ENCODE measurements around the gene FGD2. TPM values are rescaled to one million over a fixed set of nuclear protein-coding genes. Genes with fewer than 3 reads are reported as not detected.

The FGD2 gene
- total RNA-seq, 1 donor from 2014 or later = not detected

DNA sequence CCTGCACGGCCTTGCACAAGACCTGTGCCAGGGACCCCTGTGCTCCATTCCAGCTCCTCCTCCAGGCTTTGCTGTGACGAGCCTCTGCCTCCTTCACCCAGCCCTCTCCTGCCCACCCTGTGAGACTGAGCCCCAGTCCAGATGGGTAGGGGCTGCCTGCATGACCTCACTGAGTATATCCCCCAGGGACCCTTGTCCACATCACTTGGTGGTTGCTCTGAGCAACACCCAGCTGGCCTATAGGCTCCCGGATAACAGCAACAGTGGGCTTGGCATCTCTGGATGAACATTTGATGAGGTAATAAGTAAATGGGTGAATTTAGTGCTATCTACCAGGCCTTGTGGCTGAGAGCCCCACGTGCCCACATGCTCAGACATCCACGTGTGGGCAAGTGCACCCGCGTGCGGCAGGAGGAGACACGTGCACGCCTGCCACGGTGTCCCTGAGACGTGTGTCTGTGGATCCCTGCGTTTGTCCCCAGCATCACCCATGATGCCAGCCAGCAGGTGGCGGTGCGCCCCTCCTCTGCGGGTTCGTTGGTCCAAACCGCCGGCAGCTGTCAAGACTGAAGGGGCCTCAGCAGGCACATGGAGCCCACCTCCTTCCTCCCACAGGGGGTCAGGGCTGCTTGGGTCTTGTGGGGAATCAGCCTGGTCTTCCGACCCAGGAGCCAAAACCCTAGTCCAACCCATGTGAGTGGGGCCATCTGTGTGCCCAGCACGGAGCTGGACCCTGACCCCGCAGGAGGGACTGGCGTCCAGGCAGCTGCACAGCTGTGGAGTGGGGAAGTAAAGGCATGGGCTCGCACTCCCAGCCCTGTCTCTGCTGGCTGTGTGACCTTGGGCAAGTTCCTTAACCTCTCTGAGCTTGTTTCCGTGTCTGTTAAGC lies 45.9 kb downstream of the FGD2 start:
- Mint-ChIP-seq H3K27ac (ENCODE audit: unreplicated experiment) (peak overlapping the region; percentile 86), H3K4me3 (ENCODE audit: unreplicated experiment) (peak overlapping the region; percentile 20), H3K36me3 (ENCODE audit: unreplicated experiment) (no peaks in the 10 kb centered on the region), H3K4me1 (ENCODE audit: low read depth, unreplicated experiment) (peaks cover 10% of the 10 kb centered on the region), H3K27me3 (ENCODE audit: unreplicated experiment) (peaks cover 8% of the 10 kb centered on the region), H3K9me3 (ENCODE audit: unreplicated experiment) (peaks cover 4% of the 10 kb centered on the region)
- DNase-seq = peak; percentile 96
- TF ChIP-seq, protein P1, sequence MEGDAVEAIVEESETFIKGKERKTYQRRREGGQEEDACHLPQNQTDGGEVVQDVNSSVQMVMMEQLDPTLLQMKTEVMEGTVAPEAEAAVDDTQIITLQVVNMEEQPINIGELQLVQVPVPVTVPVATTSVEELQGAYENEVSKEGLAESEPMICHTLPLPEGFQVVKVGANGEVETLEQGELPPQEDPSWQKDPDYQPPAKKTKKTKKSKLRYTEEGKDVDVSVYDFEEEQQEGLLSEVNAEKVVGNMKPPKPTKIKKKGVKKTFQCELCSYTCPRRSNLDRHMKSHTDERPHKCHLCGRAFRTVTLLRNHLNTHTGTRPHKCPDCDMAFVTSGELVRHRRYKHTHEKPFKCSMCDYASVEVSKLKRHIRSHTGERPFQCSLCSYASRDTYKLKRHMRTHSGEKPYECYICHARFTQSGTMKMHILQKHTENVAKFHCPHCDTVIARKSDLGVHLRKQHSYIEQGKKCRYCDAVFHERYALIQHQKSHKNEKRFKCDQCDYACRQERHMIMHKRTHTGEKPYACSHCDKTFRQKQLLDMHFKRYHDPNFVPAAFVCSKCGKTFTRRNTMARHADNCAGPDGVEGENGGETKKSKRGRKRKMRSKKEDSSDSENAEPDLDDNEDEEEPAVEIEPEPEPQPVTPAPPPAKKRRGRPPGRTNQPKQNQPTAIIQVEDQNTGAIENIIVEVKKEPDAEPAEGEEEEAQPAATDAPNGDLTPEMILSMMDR (IDR thresholded peaks at IDR 0.05; ENCODE audit: partially characterized antibody, unreplicated experiment) = peak; percentile 85

DNA sequence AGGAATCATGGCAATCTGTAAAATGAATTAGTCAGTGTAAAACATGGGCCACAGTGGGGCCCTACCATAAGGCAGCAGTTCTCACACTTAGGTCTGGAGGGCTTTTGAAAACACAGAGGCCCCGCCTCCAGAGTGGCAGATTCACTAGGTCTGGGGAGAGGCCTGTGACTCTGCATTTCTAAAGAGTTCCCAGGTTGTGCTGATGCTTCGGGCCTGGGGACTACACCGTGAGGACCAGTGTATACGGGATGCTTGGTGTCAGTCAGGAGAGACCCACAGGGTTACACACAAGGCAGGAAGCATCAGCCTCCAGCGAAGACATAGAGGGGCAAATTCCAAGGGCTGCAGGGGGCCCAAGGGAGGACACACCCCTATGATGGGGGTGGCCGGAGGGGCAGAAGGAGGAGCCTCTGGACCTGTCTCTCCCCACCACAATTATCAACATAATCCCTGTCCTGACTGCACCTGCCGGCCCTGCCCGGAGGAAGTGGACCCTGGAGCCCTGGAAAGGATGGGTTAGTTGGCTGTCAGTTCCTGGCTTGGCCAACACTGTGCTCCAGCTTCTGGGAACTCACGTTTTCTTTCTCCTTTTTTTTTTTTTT lies 46.7 kb downstream of the FGD2 start:
- H3K27ac Mint-ChIP-seq (ENCODE audit: unreplicated experiment) = peak overlapping the region; percentile 43
- H3K9me3 Mint-ChIP-seq (ENCODE audit: unreplicated experiment) = peaks cover 4% of the 10 kb centered on the region
- H3K36me3 Mint-ChIP-seq (ENCODE audit: unreplicated experiment) = no peaks in the 10 kb centered on the region
- no peak for DNase-seq
- TF ChIP-seq, protein P1 (IDR thresholded peaks at IDR 0.05; ENCODE audit: partially characterized antibody, unreplicated experiment) = no peak
- no peak overlapping the region for H3K4me3 Mint-ChIP-seq (ENCODE audit: unreplicated experiment)
- peaks cover 10% of the 10 kb centered on the region for H3K4me1 Mint-ChIP-seq (ENCODE audit: low read depth, unreplicated experiment)
- peaks cover 10% of the 10 kb centered on the region for H3K27me3 Mint-ChIP-seq (ENCODE audit: unreplicated experiment)

DNA sequence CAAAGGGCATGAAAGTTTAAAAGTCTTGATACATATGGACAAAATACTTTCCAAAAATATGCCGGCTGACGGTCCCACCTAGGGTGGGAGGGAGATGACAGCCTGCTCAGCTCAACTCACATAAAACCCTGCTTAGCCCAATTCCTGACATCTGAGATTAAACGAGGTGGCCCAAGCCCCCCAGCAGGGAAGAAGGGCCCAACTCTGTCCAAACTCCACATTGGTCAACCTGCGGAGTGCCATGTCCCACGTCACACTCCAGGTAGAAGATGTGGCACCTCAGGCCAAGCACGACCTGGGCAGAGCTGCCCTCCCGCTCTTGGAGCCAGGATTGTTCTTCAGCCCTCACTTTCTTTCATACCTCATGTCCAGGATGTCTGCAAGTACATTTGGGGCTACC lies 48.2 kb downstream of the FGD2 start:
- DNase-seq = no peak
- TF ChIP-seq, protein P1 (IDR thresholded peaks at IDR 0.05; ENCODE audit: partially characterized antibody, unreplicated experiment) = no peak
- H3K36me3 Mint-ChIP-seq (ENCODE audit: unreplicated experiment) = no peaks in the 10 kb centered on the region
- no peak overlapping the region for H3K4me3 Mint-ChIP-seq (ENCODE audit: unreplicated experiment)
- H3K4me1 Mint-ChIP-seq (ENCODE audit: low read depth, unreplicated experiment) = peaks cover 10% of the 10 kb centered on the region
- H3K27ac Mint-ChIP-seq (ENCODE audit: unreplicated experiment) = no peak overlapping the region
- H3K9me3 Mint-ChIP-seq (ENCODE audit: unreplicated experiment) = peaks cover 6% of the 10 kb centered on the region
- peaks cover 12% of the 10 kb centered on the region for H3K27me3 Mint-ChIP-seq (ENCODE audit: unreplicated experiment)

GRCh38 chr6:37054171-37054570 lies 48.7 kb downstream of the FGD2 start:
- H3K27ac Mint-ChIP-seq (ENCODE audit: unreplicated experiment) = no peak overlapping the region
- H3K9me3 Mint-ChIP-seq (ENCODE audit: unreplicated experiment) = peaks cover 4% of the 10 kb centered on the region
- H3K36me3 Mint-ChIP-seq (ENCODE audit: unreplicated experiment) = no peaks in the 10 kb centered on the region
- H3K4me1 Mint-ChIP-seq (ENCODE audit: low read depth, unreplicated experiment) = peaks cover 10% of the 10 kb centered on the region
- peaks cover 12% of the 10 kb centered on the region for H3K27me3 Mint-ChIP-seq (ENCODE audit: unreplicated experiment)
- no peak for DNase-seq
- TF ChIP-seq, protein P1 (IDR thresholded peaks at IDR 0.05; ENCODE audit: partially characterized antibody, unreplicated experiment) = no peak
- no peak overlapping the region for H3K4me3 Mint-ChIP-seq (ENCODE audit: unreplicated experiment)

DNA sequence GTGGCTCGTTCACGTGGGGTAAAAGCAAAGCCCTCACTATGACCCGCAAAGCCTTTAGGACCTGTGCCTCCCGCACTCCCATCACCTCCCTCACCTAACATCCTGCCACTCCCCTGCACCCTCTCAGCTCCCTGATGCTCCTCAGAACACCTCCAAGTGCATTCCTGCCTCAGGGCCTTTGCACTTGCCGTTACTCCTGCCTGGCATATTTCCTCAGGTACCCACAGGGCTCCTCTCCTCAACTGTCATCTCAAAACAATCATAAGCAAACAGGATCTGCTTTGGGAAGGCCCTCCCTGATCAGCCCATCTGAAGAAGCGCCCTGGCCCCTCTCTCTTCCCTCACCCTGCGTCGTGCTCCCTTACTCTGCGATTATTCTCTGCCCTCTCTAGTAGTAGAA lies 49.1 kb downstream of the FGD2 start:
- H3K4me1 Mint-ChIP-seq (ENCODE audit: low read depth, unreplicated experiment) = peaks cover 12% of the 10 kb centered on the region
- H3K27ac Mint-ChIP-seq (ENCODE audit: unreplicated experiment) = no peak overlapping the region
- peaks cover 12% of the 10 kb centered on the region for H3K27me3 Mint-ChIP-seq (ENCODE audit: unreplicated experiment)
- peaks cover 4% of the 10 kb centered on the region for H3K9me3 Mint-ChIP-seq (ENCODE audit: unreplicated experiment)
- H3K36me3 Mint-ChIP-seq (ENCODE audit: unreplicated experiment) = no peaks in the 10 kb centered on the region
- DNase-seq = no peak
- no peak overlapping the region for H3K4me3 Mint-ChIP-seq (ENCODE audit: unreplicated experiment)
- TF ChIP-seq, protein P1 (IDR thresholded peaks at IDR 0.05; ENCODE audit: partially characterized antibody, unreplicated experiment) = no peak

Data from glutamatergic neuron (in vitro differentiated cells).